Measurements from ENCODE around the gene PA2G4.

PA2G4 gene

DNA sequence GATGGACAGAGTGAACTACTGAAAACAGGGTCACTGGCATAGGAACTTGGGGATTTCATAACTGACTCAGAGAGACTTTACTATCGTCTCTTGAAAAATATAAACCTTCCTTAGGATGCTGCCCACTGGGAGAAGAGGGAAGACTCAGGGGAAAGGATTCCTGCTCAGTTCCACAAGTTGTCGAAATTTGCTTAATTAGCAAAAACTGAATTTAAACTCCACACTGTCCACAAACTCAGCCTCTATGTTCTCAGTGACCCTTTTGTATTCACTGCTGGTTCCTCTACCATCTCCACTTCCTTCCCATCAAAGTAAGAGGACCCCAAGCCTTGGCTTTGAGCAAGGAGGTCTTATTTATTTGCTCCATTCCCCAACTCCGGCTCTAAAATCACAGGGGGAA, 40.9 kb downstream of the PA2G4 start:
- ChIA-PET POLR2A (no interaction called here), CTCF (interaction anchor here (2.0 kb wide), 1 partner anchor 44 kb away, joined by 8 read pairs; the partner anchor contains the start of gene SMARCC2)
- TF ChIP-seq, protein P1, sequence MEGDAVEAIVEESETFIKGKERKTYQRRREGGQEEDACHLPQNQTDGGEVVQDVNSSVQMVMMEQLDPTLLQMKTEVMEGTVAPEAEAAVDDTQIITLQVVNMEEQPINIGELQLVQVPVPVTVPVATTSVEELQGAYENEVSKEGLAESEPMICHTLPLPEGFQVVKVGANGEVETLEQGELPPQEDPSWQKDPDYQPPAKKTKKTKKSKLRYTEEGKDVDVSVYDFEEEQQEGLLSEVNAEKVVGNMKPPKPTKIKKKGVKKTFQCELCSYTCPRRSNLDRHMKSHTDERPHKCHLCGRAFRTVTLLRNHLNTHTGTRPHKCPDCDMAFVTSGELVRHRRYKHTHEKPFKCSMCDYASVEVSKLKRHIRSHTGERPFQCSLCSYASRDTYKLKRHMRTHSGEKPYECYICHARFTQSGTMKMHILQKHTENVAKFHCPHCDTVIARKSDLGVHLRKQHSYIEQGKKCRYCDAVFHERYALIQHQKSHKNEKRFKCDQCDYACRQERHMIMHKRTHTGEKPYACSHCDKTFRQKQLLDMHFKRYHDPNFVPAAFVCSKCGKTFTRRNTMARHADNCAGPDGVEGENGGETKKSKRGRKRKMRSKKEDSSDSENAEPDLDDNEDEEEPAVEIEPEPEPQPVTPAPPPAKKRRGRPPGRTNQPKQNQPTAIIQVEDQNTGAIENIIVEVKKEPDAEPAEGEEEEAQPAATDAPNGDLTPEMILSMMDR (IDR thresholded peaks at IDR 0.05; ENCODE audit: control extremely low read depth, extremely low read depth, low read depth, missing control alignments) = no peak
- DNase-seq (ENCODE audit: extremely low spot score) = no peak

DNA sequence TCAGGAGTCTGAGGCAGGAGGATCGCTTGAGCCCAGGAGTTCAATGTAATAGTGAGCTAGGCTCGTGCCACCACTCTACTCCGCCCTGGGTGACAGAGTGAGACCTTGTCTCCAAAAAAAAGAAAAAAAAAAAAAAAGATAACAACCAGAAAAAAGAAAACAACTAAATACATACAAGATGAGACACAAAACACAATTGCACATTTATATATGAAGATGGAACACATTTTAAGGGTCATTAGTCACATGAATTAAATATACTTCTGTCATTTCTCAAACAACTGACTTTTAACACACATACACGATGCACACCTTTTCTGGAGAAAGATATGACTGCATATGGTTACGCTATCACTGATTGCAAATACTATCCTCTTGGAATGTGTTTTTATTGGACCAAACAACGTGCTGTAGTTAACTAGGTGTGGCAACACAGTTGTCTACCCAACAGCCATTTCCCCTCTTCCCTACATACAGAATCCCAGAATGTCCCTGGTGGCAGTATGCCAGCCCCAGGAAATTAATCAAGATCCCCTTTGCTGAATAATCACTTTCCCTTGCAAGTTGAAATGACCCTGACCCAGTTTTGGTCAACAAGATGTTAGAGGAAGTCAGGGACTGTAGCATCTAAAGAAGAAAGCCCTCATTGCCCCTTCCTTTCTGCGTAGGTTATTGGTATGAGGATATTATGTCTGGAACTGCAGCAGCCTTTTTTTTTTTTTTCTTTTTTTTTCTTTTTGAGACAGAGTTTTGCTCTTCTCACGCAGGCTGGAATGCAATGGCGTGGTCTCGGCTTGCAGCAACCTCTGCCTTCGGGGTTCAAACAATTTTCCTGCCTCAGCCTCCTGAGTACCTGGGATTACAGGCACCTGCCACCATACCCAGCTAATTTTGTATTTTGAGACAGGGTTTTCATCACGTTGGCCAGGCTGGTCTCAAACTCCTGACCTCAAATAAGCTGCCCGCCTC, 42.4 kb downstream of the PA2G4 start:
- CTCF ChIA-PET = interaction anchor here (1.0 to 1.6 kb wide), 2 partner anchors 10 to 11 kb away, joined by 3 to 4 read pairs; no protein-coding TSS in a partner anchor
- POLR2A ChIA-PET = interaction anchor here (0.7 kb wide), 1 partner anchor 15 kb away, joined by 6 read pairs; no protein-coding TSS in a partner anchor
- TF ChIP-seq, protein P1 (IDR thresholded peaks at IDR 0.05; ENCODE audit: control extremely low read depth, extremely low read depth, low read depth, missing control alignments) = no peak
- no peak for DNase-seq (ENCODE audit: extremely low spot score)

DNA sequence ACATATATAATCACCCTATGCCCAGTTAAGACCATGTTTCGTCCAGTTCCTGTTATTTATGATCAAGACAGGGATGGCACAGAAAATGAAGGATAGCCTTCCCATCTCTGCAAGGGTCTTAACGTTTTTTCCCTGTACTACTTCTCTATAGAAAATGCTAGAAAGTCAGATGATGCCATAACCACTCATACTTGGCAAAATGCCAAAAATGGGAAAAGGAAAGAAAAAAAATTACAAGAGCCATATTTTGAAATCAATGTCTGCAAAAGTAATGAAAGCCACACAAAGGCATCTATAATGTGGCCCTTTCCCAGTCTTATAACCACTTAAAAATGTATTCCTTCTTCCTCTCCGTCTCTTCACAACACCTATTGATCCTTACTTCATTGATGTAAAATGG, 46.2 kb downstream of the PA2G4 start:
- ChIA-PET POLR2A (interaction anchor here (0.6 kb wide), 1 partner anchor 1974 kb away, joined by 3 read pairs; no protein-coding TSS in a partner anchor), CTCF (interaction anchor here (1.0 to 2.2 kb wide), 3 partner anchors 24 to 39 kb away, joined by 3 to 9 read pairs (median 3); partner anchors contain the start of genes ESYT1 and SMARCC2)
- TF ChIP-seq, protein P1 (IDR thresholded peaks at IDR 0.05; ENCODE audit: control extremely low read depth, extremely low read depth, low read depth, missing control alignments) = no peak
- DNase-seq (ENCODE audit: extremely low spot score) = no peak

DNA sequence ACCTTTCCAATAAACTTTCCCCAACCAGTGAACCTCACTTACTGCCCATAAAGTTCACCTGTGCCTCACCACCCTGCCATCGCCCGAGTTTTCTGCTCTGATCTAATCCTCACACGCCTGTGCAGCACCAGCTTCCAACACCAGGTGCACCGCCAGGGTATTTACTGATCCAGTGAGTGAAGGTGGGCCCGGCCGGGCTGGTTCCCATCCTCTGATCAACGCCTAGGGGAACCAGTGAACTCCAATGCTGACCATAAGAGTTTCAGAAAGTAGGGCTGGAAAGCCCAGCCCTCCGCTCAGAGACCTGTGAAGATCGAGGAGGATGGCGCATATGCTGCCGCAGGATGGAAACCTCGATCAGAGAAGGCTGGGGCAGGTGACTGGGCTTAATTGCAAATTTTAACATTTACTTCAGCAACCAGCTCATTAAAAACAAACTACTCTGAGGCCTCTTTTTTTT, 47.3 kb downstream of the PA2G4 start:
- ChIA-PET CTCF (interaction anchor here (0.8 to 1.4 kb wide), 5 partner anchors 10 to 48 kb away, joined by 3 to 7 read pairs (median 4); partner anchors contain the start of genes PA2G4, SMARCC2 and ZC3H10), POLR2A (interaction anchor here (0.6 to 1.0 kb wide), 3 partner anchors 24 to 96 kb away, joined by 3 to 4 read pairs (median 3); partner anchors contain the start of genes ESYT1 and ZC3H10)
- peak; percentile 54 for DNase-seq (ENCODE audit: extremely low spot score)
- TF ChIP-seq, protein P1 (IDR thresholded peaks at IDR 0.05; ENCODE audit: control extremely low read depth, extremely low read depth, low read depth, missing control alignments) = no peak

DNA sequence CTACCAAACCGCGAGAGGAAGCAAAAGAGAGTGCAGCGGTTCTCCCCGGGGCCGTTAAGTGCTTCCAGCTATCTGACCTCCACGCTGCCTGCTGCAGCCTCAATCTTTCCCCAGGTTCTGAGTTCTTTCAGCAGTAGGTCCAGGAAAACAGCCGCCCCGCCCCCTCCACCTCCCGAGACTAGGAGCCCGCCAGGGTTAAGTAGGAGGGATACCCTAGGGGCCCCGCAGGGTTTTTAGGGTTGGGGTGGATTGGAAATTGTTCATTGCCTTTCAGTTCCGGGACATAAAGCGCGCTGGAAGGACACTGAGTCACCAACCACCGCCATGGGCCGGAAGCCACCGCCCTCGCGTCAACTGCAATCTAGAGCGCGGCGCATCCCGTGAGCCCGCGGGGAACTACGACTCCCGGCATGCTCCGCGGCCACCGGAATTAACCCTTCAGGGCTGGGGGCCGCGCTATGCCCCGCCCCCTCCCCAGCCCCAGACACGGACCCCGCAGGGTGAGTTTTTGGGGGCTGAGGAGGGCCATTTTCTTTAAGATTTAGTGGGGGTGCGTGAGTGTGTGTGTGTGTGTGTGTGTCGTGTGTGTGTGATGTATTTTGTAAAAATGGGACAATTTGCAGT, 47.9 kb downstream of the PA2G4 start, which contains the start of gene MYL6B:
MYL6B (plus strand) TSS at position 456 of the 624 bp plus-strand sequence. CDS start 1,332 bp downstream, outside the sequence.
- ChIA-PET CTCF (interaction anchor here (0.8 to 1.4 kb wide), 5 partner anchors 11 to 48 kb away, joined by 3 to 7 read pairs (median 4); partner anchors contain the start of genes PA2G4, SMARCC2 and ZC3H10), POLR2A (interaction anchor here (0.6 to 1.0 kb wide), 3 partner anchors 24 to 97 kb away, joined by 3 to 4 read pairs (median 3); partner anchors contain the start of genes ESYT1 and ZC3H10)
- TF ChIP-seq, protein P1 (IDR thresholded peaks at IDR 0.05; ENCODE audit: control extremely low read depth, extremely low read depth, low read depth, missing control alignments) = no peak

More for the DNA sequence above, 47.9 kb downstream of the PA2G4 start, which contains the start of gene MYL6B:
- DNase-seq (ENCODE audit: extremely low spot score) = peak; percentile 95
